Sigmoid colon (tissue), 4 donors: ENCODE results near the gene CLCN4.

ENCODE experiments used
- CTCF ChIP-seq, 4 experiments: fragments of 450-650 bp in 3 of 4; fragments of 200-600 bp in 1 of 4; IDR thresholded peaks; one replicate each; pipeline ENCODE4 v1.5.1; 2016 to 2019; ENCODE audit warnings: antibody characterized with exemption in 4 of 4, mild to moderate bottlenecking in 3 of 4, moderate library complexity in 2 of 4
- EP300 ChIP-seq, 4 donors: sonication (generic); formaldehyde crosslinking; IDR thresholded peaks; one replicate each; pipeline ENCODE4 v1.6.1; 2017; ENCODE audit warnings: antibody characterized with exemption in 4 of 4
- POLR2A ChIP-seq, 2 donors: fragments of 450-650 bp; IDR thresholded peaks; one replicate each; pipeline ENCODE4 v1.6.1; 2016; ENCODE audit warnings: antibody characterized with exemption in 2 of 2, mild to moderate bottlenecking in 2 of 2, moderate library complexity in 2 of 2
- POLR2AphosphoS5 ChIP-seq, 4 donors: sonication (generic); formaldehyde crosslinking; IDR thresholded peaks; one replicate each; pipeline ENCODE4 v1.6.1; 2017; ENCODE audit warnings: antibody characterized with exemption in 4 of 4

DNA sequence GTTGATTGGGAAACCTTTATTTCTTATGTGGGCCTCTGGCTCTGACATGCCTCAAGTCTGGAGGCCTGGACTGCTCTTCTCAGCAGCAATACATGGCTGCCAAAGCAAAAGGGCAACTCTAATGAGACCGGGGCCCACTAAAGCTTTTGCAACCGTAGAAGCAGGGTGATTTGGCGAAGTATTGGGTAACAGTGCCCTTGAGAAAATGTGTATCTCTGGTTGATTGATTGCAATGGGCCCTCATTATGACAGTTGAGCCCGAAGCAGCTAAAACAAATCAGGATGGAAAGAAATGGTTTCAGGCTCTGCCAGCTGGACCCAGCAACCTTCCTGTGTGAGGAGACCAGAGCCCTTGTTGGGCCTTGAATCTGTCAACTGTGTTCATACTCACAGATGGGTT, 73.4 kb downstream of the CLCN4 start:
- TF ChIP-seq POLR2A (IDR thresholded peaks at IDR 0.05) (no peak), EP300 (IDR thresholded peaks at IDR 0.05) (peak in 1 of 4 donors; percentile 1), POLR2AphosphoS5 (IDR thresholded peaks at IDR 0.05) (peak in 2 of 4 donors; percentile 52 to 60), CTCF (IDR thresholded peaks at IDR 0.05) (no peak)
